NOMO-1 treated with dmso at 0.1 percent for 144 hours (cell line): ENCODE data around the gene PNPLA5.

Experiments used
- DNase-seq: peaks from one replicate; lab custom pipeline; 2025; ENCODE audit not compliant: unreplicated experiment; lab: John Stamatoyannopoulos, UW

PNPLA5 gene

GRCh38 chr22:43840431-43840830 is 51.4 kb downstream of the PNPLA5 start:
- no peak for DNase-seq

- no peak for DNase-seq
Observed at GRCh38 chr22:43839781-43840180, 52.0 kb downstream of the PNPLA5 start.

GRCh38 chr22:43838571-43839307 is 53.1 kb downstream of the PNPLA5 start:
- no peak for DNase-seq

- DNase-seq: no peak
Observed at GRCh38 chr22:43838161-43838560, 53.7 kb downstream of the PNPLA5 start.

GRCh38 chr22:43837666-43838065 is 54.1 kb downstream of the PNPLA5 start:
- DNase-seq: no peak

- DNase-seq: no peak
Observed at GRCh38 chr22:43835736-43836135, 56.1 kb downstream of the PNPLA5 start.

- no peak for DNase-seq
Observed at GRCh38 chr22:43835166-43835565, 56.6 kb downstream of the PNPLA5 start.

GRCh38 chr22:43833286-43834240 is 58.2 kb downstream of the PNPLA5 start:
- no peak for DNase-seq

GRCh38 chr22:43832393-43833265 is 59.2 kb downstream of the PNPLA5 start:
- no peak for DNase-seq

GRCh38 chr22:43831561-43832392 is 60.0 kb downstream of the PNPLA5 start:
- no peak for DNase-seq

- DNase-seq: no peak
Observed at GRCh38 chr22:43830931-43831560, 60.8 kb downstream of the PNPLA5 start.

GRCh38 chr22:43829904-43830851 is 61.6 kb downstream of the PNPLA5 start:
- no peak for DNase-seq
